Thoracic aorta (tissue), 2 donors: ENCODE results near the gene TBP. TPM values are rescaled to one million over a fixed set of nuclear protein-coding genes. Genes with fewer than 3 reads are reported as not detected.

Source experiments
- ATAC-seq: fragments of 150-250 bp; one replicate; pipeline ENCODE4 v1.8.0; 2017; ENCODE audit warnings: low read depth; ENCODE audit not compliant: insufficient number of reproducible peaks, low FRiP score
- DNase-seq: peaks from one replicate; pipeline ENCODE4 v3.0.0-alpha.2; 2020; ENCODE audit warnings: low spot score
- H3K27ac ChIP-seq, 2 donors: fragments of 200-600 bp; sonication (generic); 1 replicate in 1 of 2; 2 replicates in 1 of 2; pipeline ENCODE4 v1.5.1; 2016; ENCODE audit warnings: mild to moderate bottlenecking in 2 of 2, moderate library complexity in 2 of 2
- H3K27me3 ChIP-seq: fragments of 200-600 bp; sonication (generic); replicated peaks from 2 replicates; pipeline ENCODE4 v1.6.0; 2016; ENCODE audit warnings: mild to moderate bottlenecking; ENCODE audit not compliant: insufficient read depth
- H3K36me3 ChIP-seq: fragments of 200-600 bp; sonication (generic); one replicate; pipeline ENCODE4 v1.5.1; 2016
- H3K4me1 ChIP-seq, 2 donors: fragments of 200-600 bp; sonication (generic); 1 replicate in 1 of 2; 2 replicates in 1 of 2; pipeline versions ENCODE4 v1.5.1 to v1.6.0; 2016; ENCODE audit warnings: low read depth in 2 of 2, mild to moderate bottlenecking in 1 of 2; ENCODE audit not compliant: control insufficient read depth in 1 of 2
- H3K4me3 ChIP-seq: fragments of 200-600 bp; sonication (generic); 2 replicates; pipeline ENCODE4 v1.5.1; 2016; ENCODE audit warnings: mild to moderate bottlenecking
- H3K9me3 ChIP-seq: fragments of 200-600 bp; sonication (generic); 2 replicates; pipeline ENCODE4 v1.5.1; 2016
- total RNA-seq, 2 donors: library from RNA; depleted of rRNA; stranded (reverse); fragments of >200 nt; gene quantifications; one replicate each; pipeline versions ENCODE4 v1.1.0 to v1.2.3, GENCODE V29; 2016
- TF ChIP-seq, protein P1 (sequence below): fragments of 200-600 bp; sonication (generic); IDR thresholded peaks from one replicate; pipeline ENCODE4 v1.5.1; 2019; ENCODE audit warnings: antibody characterized with exemption

TBP gene
- total RNA-seq, 2 donors from 2014 or later: 8.0 to 16.6 TPM

DNA sequence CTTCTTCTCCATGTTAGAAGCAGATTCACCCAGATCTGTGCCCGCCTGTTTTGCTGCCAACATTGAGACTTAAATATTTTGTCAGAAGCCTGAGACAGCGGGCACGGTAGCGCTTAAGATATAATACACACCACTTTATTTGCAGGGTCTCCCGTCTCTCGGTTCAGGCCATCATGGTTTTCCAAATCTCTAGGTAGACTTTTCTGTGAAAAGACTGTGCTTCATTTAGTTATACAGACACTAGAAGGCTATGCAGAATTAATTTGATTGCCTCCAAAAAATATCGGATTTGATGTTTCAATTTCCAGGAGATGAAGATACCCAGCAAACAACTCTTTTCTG is 598 bp downstream of the TBP start:
- Histone ChIP-seq H3K4me1 (peaks cover 27 to 44% of the 10 kb centered on the region in 2 donors), H3K27me3 (no peaks in the 10 kb centered on the region), H3K27ac (peak overlapping the region; percentile 88 to 93), H3K36me3 (no peaks in the 10 kb centered on the region), H3K4me3 (peak overlapping the region; percentile 94), H3K9me3 (no peaks in the 10 kb centered on the region)
- DNase-seq: no peak
- TF ChIP-seq, protein P1, sequence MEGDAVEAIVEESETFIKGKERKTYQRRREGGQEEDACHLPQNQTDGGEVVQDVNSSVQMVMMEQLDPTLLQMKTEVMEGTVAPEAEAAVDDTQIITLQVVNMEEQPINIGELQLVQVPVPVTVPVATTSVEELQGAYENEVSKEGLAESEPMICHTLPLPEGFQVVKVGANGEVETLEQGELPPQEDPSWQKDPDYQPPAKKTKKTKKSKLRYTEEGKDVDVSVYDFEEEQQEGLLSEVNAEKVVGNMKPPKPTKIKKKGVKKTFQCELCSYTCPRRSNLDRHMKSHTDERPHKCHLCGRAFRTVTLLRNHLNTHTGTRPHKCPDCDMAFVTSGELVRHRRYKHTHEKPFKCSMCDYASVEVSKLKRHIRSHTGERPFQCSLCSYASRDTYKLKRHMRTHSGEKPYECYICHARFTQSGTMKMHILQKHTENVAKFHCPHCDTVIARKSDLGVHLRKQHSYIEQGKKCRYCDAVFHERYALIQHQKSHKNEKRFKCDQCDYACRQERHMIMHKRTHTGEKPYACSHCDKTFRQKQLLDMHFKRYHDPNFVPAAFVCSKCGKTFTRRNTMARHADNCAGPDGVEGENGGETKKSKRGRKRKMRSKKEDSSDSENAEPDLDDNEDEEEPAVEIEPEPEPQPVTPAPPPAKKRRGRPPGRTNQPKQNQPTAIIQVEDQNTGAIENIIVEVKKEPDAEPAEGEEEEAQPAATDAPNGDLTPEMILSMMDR: no peak
- ATAC-seq: no peak

DNA sequence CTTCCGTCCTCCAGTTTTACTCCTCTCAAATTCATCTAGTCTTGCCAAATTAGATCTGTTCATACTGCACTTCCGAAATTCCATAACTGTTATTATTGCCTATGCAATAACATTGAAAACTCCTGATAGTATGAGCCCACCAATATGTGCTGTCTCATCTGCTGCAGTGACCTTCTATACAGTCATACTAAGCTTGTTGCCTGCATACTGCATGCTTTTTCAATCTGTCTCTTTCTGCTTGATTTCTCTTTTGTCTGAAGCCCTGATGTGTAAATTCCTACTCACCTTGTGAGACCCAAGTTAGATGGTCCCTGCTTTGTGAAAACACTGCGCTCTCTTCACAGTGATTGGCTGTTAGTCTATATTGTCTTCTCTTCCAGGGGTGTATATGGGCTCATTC is 1.1 kb downstream of the TBP start:
- Histone ChIP-seq H3K9me3 (no peaks in the 10 kb centered on the region), H3K27me3 (no peaks in the 10 kb centered on the region), H3K4me3 (peak overlapping the region; percentile 94), H3K4me1 (peaks cover 27 to 38% of the 10 kb centered on the region in 2 donors), H3K27ac (no peak overlapping the region), H3K36me3 (no peaks in the 10 kb centered on the region)
- ATAC-seq (no peak), DNase-seq (no peak)
- TF ChIP-seq, protein P1: no peak

DNA sequence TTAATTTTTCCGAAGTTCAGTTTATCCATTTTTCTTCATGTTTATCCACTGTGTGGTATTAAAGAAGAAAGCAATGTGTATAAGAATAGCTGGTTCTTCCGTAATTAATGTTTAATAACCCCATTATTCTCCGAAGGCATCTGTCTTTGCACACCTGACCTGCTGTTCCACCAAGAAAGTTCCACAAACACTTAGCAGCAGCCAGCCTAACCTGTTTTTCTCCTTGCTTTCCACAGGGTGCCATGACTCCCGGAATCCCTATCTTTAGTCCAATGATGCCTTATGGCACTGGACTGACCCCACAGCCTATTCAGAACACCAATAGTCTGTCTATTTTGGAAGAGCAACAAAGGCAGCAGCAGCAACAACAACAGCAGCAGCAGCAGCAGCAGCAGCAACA is 7.4 kb downstream of the TBP start:
- DNase-seq (no peak), ATAC-seq (no peak)
- Histone ChIP-seq H3K36me3 (peaks cover 15% of the 10 kb centered on the region), H3K4me3 (no peak overlapping the region), H3K27me3 (no peaks in the 10 kb centered on the region), H3K9me3 (no peaks in the 10 kb centered on the region), H3K4me1 (no peaks in the 10 kb centered on the region), H3K27ac (no peak overlapping the region)
- TF ChIP-seq, protein P1: no peak

DNA sequence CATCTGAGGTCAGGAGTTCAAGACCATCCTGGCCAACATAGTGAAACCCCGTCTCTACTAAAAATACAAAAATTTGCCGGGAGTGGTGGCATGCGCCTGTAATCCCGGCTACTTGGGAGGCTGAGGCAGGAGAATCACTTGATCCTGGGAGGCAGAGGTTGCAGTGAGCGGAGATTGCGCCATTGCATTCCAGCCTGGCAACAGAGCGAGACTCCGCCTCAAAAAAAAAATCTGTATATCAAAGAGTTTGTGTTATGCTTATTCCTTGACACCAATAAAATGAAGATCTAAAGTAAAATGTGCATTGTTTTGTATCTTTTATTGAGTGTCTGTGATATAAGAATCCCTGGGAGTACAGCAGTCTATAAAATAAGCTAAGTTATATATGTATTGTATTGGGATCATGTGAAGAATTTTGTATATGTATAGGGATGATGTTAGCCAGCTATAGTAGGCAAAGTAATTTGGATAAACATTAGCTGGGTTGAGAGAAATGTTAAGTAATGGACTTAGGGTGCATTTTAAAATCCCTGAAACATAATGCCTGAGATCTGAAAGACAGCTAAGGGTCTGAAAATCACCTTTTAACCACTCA is 10.9 kb downstream of the TBP start:
- DNase-seq (no peak), ATAC-seq (no peak)
- no peak overlapping the region for H3K27ac ChIP-seq
- TF ChIP-seq, protein P1: no peak
- no peaks in the 10 kb centered on the region for H3K27me3 ChIP-seq
- H3K9me3 ChIP-seq: no peaks in the 10 kb centered on the region
- no peak overlapping the region for H3K4me3 ChIP-seq
- H3K4me1 ChIP-seq: no peaks in the 10 kb centered on the region
- H3K36me3 ChIP-seq: peaks cover 33% of the 10 kb centered on the region

GRCh38 chr6:170572704-170573466 is 18.7 kb downstream of the TBP start:
- H3K9me3 ChIP-seq: no peaks in the 10 kb centered on the region
- H3K27me3 ChIP-seq: no peaks in the 10 kb centered on the region
- no peak overlapping the region for H3K27ac ChIP-seq
- H3K36me3 ChIP-seq: peaks cover 45% of the 10 kb centered on the region
- DNase-seq (no peak), ATAC-seq (no peak)
- TF ChIP-seq, protein P1: no peak
- no peak overlapping the region for H3K4me3 ChIP-seq
- no peaks in the 10 kb centered on the region for H3K4me1 ChIP-seq
